Breast epithelium (tissue), 4 donors: ENCODE results near the gene TEX10. TPM values are rescaled to one million over a fixed set of nuclear protein-coding genes. Genes with fewer than 3 reads are reported as not detected.
"Not testable (repeated sequence)": the region's sequence is repeated elsewhere in the genome, so short reads cannot be mapped to it uniquely, and the experiment has no call there.

Experiments used
- DNase-seq, 2 donors: peaks; one replicate each; pipeline ENCODE4 v3.0.0-alpha.2; 2019; ENCODE audit warnings: low spot score in 2 of 2
- H3K27ac ChIP-seq, 2 donors: fragments of 200-600 bp; sonication (generic) in 1 of 2; one replicate each; pipeline ENCODE4 v1.5.1; 2016 to 2019; ENCODE audit warnings: mild to moderate bottlenecking in 1 of 2
- H3K27me3 ChIP-seq, 2 donors: fragments of 200-600 bp; sonication (generic) in 1 of 2; one replicate each; pipeline versions ENCODE4 v1.5.1 to v1.6.0; 2017 to 2019; ENCODE audit warnings: control low read depth in 1 of 2, mild to moderate bottlenecking in 1 of 2
- H3K36me3 ChIP-seq: fragments of 200-600 bp; one replicate; pipeline ENCODE4 v1.5.1; 2019
- H3K4me1 ChIP-seq, 2 donors: fragments of 200-600 bp; sonication (generic); one replicate each; pipeline ENCODE4 v1.5.1; 2016 to 2019; ENCODE audit warnings: control low read depth in 1 of 2
- H3K4me3 ChIP-seq, 3 donors: fragments of 200-600 bp; sonication (generic); 1 replicate in 2 of 3; 2 replicates in 1 of 3; pipeline ENCODE4 v1.5.1; 2016 to 2019; ENCODE audit warnings: mild to moderate bottlenecking in 3 of 3, moderate library complexity in 2 of 3
- H3K9me3 ChIP-seq, 2 donors: fragments of 200-600 bp; sonication (generic) in 1 of 2; one replicate each; pipeline ENCODE4 v1.5.1; 2016 to 2019; ENCODE audit warnings: control low read depth in 1 of 2
- CTCF ChIP-seq, 3 donors: fragments of 450-650 bp; IDR thresholded peaks; one replicate each; pipeline ENCODE4 v1.5.1; 2016 to 2017; ENCODE audit warnings: antibody characterized with exemption in 3 of 3, mild to moderate bottlenecking in 3 of 3, moderate library complexity in 3 of 3
- POLR2A ChIP-seq: fragments of 450-650 bp; IDR thresholded peaks from one replicate; pipeline ENCODE4 v1.6.1; 2016; ENCODE audit warnings: antibody characterized with exemption, mild to moderate bottlenecking, moderate library complexity
- POLR2AphosphoS5 ChIP-seq, 3 donors: sonication (generic); formaldehyde crosslinking; IDR thresholded peaks; one replicate each; pipeline ENCODE4 v1.6.1; 2017; ENCODE audit warnings: antibody characterized with exemption in 3 of 3
- intact Hi-C: fragments of 100-400 bp; cut with DNase I; formaldehyde crosslinking; loops from one replicate; pipeline ENCODE4 v1.15.1; 2023; ENCODE audit warnings: low total_unique reads
- total RNA-seq, 3 donors: library from RNA; depleted of rRNA; stranded (reverse); fragments of >200 nt; gene quantifications; one replicate each; pipeline ENCODE4 v1.1.0, GENCODE V29; 2016

Gene TEX10
- total RNA-seq, 3 donors from 2014 or later = 13.8 to 30.4 (median 22.6) TPM

- Histone ChIP-seq H3K27me3 (no peaks in the 10 kb centered on the region), H3K27ac (no peak overlapping the region), H3K36me3 (no peaks in the 10 kb centered on the region), H3K9me3 (peaks cover 4 to 9% of the 10 kb centered on the region in 2 donors), H3K4me3 (no peak overlapping the region), H3K4me1 (no peaks in the 10 kb centered on the region)
- no peak for DNase-seq
- no peak for TF ChIP-seq CTCF (IDR thresholded peaks at IDR 0.05)
- no peak for TF ChIP-seq POLR2AphosphoS5 (IDR thresholded peaks at IDR 0.05)
- no peak for TF ChIP-seq POLR2A
- intact Hi-C loops = loop anchor here (10.0 kb wide), 1 partner anchor 1141 kb away; the partner anchor contains the start of gene RNF20
Observed at GRCh38 chr9:100394032-100394695, 41.4 kb upstream of the TEX10 start.

- not testable (repeated sequence) for H3K4me1 ChIP-seq, H3K4me3 ChIP-seq, H3K9me3 ChIP-seq, H3K27me3 ChIP-seq, DNase-seq, H3K27ac ChIP-seq, H3K36me3 ChIP-seq
- intact Hi-C loops = loop anchor here (10.0 kb wide), 1 partner anchor 1142 kb away; the partner anchor contains the start of gene RNF20
Observed at GRCh38 chr9:100392989-100393388, 40.2 kb upstream of the TEX10 start.

- Histone ChIP-seq H3K4me1 (no peaks in the 10 kb centered on the region), H3K27ac (no peak overlapping the region), H3K4me3 (no peak overlapping the region), H3K27me3 (no peaks in the 10 kb centered on the region), H3K9me3 (peaks cover 10 to 11% of the 10 kb centered on the region in 2 donors), H3K36me3 (no peaks in the 10 kb centered on the region)
- no peak for DNase-seq
- TF ChIP-seq POLR2A = no peak
- no peak for TF ChIP-seq POLR2AphosphoS5 (IDR thresholded peaks at IDR 0.05)
- no peak for TF ChIP-seq CTCF (IDR thresholded peaks at IDR 0.05)
- intact Hi-C loops = no loop called here
Observed at GRCh38 chr9:100379862-100380261, 27.1 kb upstream of the TEX10 start.

GRCh38 chr9:100377015-100377414, 24.3 kb upstream of the TEX10 start:
- H3K4me3 ChIP-seq = no peak overlapping the region
- no peaks in the 10 kb centered on the region for H3K36me3 ChIP-seq
- no peak overlapping the region for H3K27ac ChIP-seq
- no peaks in the 10 kb centered on the region for H3K9me3 ChIP-seq
- no peak for TF ChIP-seq POLR2A
- TF ChIP-seq POLR2AphosphoS5 (IDR thresholded peaks at IDR 0.05) = no peak
- TF ChIP-seq CTCF (IDR thresholded peaks at IDR 0.05) = no peak
- H3K4me1 ChIP-seq = no peaks in the 10 kb centered on the region
- no peak for DNase-seq
- intact Hi-C loops = no loop called here
- H3K27me3 ChIP-seq = no peaks in the 10 kb centered on the region

- Histone ChIP-seq H3K4me3 (no peak overlapping the region), H3K4me1 (no peaks in the 10 kb centered on the region), H3K27me3 (no peaks in the 10 kb centered on the region), H3K27ac (no peak overlapping the region), H3K36me3 (no peaks in the 10 kb centered on the region), H3K9me3 (no peaks in the 10 kb centered on the region)
- no peak for DNase-seq
- TF ChIP-seq POLR2AphosphoS5 (IDR thresholded peaks at IDR 0.05) (no peak), CTCF (IDR thresholded peaks at IDR 0.05) (no peak), POLR2A (no peak)
- intact Hi-C loops = no loop called here
Observed at GRCh38 chr9:100375658-100376057, 22.9 kb upstream of the TEX10 start.
